Hematopoietic multipotent progenitor cell treated with erythropoietin and hydrocortisone succinate and interleukin-3 and kit ligand, for 15 days (in vitro differentiated cells): ENCODE results near the gene KRTAP10-12.
"Not testable (repeated sequence)": the region's sequence is repeated elsewhere in the genome, so short reads cannot be mapped to it uniquely, and the experiment has no call there.

Experiments used
- DNase-seq: peaks from one replicate; pipeline ENCODE4 v3.0.0-alpha.2; 2015; ENCODE audit warnings: low spot score

The KRTAP10-12 gene

DNA sequence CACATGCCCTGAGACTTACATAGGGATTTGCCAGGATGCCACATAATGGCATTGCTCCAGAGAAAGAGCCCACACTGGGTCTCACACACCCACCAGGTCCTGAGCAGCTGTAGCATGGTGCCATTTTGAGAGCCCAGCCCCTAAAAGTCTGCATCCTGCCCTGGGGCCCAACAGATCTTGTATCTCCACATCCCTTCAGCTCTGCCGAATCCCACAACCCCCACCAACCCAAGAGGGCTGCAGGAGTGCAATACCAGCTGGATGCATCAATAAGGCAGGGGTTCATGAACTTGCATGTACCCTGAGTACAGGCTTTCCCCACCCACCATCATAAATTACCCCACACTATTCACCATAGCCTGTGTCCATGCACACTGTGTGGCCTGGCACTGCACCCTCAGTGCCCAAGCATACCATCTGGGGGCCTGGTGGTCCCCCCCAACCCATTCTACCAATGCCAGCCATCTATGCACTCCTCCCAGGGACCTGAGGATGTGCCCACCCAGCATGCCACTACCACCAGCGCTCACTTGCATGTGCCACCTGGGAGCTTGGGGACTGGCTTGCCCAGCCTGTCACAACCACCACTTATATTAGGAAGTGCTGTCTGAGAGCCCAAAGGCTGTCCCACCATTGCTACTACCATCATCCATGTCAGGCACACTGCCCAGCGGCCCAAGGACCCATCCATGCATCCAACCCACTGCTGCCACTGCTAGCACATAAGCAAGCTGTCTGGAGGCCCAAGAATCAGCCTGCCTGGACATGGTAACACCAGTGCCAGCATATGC, 26.1 kb upstream of the KRTAP10-12 start:
- no peak for DNase-seq

DNA sequence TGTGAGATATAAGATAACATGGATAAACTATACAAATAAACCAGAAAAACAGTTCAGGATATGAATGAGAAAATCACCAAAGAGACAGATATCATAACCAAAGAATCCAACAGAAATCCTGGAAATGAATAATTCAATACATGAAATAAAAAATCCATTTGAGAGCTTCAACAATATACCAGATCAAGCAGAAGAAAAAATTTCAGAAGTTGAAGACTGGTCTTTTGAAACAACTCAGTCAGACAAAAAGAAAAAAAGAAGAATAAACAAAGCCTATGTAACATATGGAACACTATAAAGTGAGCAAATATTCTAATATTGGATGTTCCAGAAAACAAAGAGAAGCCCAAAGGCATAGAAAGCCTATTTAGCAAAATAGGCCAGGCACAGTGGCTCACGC, 25.1 kb upstream of the KRTAP10-12 start:
- DNase-seq = no peak

DNA sequence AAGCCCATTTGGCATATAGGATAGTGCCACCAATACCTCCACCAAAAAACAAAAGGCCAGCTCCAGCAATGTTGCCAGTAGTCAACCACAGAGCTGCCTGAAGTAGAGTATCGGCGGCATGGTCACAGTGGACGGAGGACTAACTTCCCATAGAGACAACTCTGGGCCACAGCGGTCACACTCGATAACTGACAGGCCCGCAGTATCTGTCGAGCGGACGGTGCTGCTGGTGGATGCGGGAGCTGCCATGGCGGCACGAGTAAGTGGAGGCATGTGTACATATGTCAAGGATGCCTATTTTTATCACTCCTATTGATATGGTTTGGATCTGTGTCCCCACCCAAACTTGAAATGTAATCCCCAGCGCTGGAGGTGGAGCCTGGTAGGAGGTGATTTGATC, 19.1 kb upstream of the KRTAP10-12 start:
- no peak for DNase-seq

DNA sequence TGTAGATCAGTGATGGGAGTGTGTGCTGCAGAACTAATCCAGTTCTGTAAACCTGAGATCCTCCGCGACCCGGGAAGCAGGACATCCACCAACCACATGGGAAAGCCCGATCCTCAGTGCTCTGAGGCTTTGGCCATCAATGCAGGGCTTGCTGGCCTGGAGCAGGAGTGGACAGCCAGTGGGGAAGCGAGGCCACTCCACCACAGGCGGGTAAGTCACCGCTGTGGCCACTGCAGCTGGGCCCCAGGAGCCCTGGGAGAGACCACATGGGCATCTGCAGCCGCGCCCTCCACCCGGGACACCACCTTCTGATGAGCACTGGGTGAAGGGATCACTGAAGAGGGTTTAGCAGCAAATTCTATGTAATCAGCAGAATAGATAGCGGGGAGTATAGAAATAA, 15.8 kb upstream of the KRTAP10-12 start:
- DNase-seq = no peak

DNA sequence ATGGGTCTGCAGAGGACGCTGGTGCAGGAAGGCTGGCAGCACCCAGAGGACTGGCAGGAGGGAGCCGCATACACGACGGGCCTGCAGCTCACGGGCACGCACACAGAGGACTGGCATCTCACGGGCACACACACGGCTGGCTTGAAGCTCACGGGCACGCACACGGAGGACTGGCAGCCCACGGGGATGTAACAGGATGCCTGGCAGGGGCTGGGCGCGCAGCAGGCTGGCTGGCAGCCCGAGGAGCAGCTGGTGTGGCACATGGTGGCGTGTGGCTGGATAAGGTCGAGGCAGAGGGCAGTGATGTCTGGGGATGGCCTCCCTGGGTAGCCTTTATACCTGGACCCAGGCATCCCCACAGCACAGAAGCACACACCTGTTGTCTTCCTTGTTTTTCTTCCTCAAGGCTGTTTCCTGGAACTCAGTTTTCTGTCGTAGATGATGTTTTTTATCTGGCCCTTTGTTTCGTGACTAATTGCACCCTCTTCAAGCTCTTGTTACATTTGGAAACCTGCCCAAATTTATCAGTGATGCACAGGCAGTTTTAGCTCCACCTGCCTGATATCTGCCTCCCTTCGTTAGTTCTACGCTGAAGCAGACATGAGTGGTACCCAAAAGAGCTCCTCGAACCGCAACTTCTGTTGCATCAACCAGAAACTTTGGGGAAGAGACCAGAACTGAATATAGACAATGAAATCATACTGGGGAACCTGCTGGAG, 15.0 kb upstream of the KRTAP10-12 start, which contains the start of gene KRTAP12-1:
KRTAP12-1 (minus strand) TSS at position 303 of the 719 bp plus-strand sequence; CDS start at position 263, 40 bp downstream.
- no peak for DNase-seq

DNA sequence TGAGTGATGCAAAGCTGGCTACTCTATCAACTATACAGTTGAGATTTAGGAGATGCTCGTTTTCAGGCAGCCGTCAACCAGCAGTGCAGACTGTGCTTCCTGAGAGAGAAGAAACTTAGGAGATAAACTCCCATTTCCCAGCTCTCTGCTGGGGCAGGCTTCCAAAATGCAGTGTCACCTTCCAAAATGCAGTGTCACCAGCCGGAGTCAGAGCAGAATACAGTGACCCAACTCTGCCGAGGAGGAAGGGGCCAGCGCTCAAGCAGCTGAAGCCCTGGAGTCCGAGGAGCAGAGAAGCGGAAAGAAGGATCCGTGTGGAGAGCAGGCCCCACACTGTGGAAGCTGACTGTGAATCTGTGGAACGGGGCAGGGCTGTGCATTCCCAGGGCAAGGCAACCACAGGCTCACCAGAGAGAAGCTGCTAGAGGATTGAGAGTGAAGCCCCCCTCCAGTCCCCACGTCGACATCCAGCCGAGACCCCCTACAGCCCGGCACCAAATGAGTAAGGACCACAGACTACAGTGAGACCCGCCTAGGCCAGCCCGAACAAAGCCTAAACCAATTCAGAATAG, 14.3 kb upstream of the KRTAP10-12 start:
- DNase-seq = no peak

DNA sequence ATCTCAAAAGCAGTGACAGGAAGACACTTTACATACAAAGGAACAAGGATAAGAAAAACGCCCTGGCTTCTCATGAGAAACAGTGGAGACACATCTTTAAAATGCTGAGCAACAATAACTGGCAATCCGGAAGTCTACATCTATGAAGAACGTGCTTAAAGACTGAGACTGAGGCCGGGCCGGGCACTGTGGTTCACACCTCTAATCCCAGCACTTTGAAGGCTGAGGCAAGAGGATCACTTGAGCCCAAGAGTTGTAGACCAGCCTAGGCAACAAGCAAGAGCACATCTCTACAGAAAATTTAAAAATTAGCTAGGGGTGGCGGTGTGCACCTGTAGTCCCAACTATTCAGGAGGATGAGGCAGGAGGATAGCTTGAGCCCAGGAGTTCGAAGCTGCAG, 12.9 kb upstream of the KRTAP10-12 start:
- no peak for DNase-seq

DNA sequence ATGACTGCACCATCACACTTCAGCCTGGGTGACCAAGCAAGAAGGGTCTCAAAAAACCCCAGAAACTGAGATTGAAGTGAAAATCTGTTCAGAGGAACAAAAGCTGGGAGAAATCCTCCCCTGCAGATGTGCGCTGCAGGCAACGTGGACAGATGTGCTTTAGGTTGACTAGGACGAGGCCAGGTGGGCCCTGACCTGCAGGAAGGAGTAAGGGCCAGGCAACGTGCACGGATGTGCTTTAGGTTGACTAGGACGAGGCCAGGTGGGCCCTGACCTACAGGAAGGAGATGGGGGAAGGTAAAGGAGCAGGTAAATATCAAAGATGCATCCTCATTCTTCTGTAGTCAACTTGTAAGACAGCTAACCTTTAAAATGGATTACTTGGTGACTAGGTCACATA, 12.5 kb upstream of the KRTAP10-12 start:
- DNase-seq = no peak

DNA sequence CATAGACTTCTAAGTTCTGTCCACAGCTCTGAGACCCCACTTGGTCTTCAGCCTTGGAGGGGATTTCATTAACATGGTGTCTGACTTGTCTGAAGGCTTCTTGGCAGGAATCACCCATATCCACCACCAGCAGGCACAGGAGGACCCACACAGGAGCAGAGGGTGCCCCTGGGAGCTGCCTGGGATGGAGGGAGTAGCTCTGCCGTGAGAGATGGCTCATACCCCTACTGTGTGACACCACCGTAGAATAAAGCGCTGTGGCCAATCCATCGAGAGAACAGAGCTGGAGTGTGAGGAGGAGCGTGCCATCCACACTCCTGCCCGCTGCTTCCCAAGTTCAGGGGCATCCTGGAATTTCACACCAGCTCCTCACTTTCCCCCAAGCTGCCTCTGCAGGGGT, 11.9 kb upstream of the KRTAP10-12 start:
- not testable (repeated sequence) for DNase-seq

DNA sequence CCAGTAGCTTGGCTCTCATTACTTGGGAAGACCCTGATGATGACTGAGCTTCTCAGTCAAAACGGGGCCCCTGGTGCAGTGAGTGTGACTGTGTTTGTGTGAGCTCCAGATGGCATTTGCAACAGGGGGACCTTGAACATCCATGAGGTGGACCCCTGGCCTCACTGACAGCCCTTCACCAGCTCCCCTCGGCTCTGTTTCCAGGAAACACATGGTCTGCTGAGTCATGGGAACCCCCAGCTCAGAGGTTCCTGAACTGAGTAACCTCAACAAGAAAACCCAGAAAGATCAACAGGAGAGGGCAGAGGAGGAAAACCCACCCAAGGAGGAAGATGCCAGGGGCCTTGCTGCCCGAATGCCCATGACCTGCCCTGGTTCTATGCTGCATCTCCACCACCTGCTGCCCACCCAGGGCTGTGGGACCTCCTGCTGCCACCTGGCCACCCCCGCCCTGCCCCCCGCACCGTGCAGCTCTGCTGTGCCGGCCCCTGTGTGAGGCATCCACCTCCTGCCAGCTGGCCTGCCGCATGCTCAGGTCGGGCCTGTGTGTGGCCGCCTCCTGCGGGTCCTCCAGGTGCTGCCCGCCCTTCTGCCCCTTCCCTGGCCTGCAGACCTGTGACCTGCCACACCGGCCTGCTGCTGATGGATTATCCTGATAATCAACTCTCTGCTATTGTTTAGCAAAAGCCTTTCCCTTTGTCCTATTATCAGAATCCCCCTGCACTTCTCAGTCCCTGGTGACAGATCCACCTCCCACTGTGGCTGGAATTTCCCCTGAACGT, 10.8 kb upstream of the KRTAP10-12 start:
- no peak for DNase-seq

DNA sequence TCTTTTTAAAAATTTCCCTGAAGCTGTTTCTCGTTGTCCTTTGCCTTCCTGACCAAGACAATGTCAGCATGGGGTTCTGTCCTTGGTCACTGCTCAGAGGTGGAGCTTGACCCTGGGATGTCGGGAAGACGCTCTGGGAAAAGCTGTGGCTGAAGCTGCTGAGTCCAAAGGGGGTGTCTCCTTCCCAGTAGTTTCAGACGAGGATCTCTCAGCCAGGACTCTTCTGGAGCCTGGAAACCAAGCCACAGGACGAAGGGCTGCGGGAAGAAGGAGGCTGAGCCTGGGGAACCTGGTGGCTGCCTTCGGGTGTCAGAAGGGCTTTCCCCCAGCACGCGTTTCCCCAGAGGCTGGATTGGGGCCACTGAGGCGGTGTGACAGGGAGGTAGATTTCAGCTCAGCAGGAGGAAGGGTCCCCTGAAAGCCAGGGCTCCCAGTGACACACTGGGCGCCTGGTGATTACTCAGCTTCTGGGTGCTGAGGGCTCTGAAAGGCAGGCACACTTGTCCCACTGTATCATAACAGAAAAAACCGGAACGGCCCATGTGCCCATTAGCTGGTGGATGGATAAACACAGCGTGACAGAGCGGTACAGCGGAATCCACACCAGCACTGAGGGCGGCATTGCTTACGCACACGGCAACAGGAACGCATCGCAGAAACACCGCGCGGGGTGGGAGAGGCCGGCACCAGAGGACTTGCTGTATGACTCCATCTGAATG, 10.0 kb upstream of the KRTAP10-12 start:
- no peak for DNase-seq

DNA sequence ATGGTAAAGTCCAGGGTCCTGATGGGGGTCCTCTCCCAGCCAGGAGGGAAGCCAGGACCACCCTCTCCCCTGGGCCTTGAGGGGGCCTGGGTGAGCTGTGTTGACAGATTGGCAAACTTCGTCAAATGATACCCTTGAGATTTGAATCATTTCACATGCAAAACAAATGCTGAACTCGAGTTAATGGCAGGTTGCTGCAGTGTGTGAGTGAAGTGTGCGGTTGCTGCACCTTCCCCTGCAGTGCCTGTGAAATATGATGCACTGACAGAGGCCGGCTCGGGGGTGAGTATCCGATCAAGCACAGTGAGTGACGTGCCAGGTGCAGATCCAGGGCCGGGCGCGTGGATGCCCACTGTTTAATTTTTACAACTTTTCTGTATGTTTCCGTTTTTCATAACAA, 9.3 kb upstream of the KRTAP10-12 start:
- DNase-seq = no peak

DNA sequence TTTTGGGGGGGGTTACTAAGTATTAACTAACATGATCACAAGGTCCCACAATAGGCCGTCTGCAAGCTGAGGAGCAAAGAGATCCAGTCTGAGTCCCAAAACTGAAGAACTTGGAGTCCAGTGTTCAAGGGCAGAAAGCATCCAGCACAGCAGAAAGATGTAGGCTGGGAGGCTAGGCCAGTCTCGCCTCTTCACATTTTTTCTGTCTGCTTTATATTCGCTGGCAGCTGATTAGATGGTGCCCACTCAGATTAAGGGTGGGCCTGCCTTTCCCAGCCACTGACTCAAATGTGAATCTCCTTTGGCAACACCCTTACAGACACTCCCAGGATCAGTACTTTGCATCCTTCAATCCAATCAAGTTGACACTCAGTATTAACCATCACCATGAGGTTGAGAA, 7.2 kb upstream of the KRTAP10-12 start:
- DNase-seq = not testable (repeated sequence)

DNA sequence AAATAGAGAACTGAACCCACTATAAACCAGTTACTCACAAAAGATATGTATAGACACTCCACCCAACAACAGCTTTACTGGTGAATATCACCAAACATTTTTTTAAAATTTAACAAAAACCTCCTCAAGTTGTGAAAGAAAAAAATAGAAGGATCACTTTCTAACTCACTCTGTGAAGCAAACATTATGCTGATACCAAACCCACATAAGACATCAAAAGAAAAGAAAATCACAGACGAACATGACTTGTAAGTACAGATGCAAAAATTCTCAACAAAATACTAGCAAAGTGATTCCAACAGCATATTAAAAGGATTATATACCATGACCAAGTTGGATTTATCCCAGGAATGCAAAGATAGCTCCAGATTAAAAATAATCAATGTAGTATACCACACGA, 5.3 kb upstream of the KRTAP10-12 start:
- no peak for DNase-seq

DNA sequence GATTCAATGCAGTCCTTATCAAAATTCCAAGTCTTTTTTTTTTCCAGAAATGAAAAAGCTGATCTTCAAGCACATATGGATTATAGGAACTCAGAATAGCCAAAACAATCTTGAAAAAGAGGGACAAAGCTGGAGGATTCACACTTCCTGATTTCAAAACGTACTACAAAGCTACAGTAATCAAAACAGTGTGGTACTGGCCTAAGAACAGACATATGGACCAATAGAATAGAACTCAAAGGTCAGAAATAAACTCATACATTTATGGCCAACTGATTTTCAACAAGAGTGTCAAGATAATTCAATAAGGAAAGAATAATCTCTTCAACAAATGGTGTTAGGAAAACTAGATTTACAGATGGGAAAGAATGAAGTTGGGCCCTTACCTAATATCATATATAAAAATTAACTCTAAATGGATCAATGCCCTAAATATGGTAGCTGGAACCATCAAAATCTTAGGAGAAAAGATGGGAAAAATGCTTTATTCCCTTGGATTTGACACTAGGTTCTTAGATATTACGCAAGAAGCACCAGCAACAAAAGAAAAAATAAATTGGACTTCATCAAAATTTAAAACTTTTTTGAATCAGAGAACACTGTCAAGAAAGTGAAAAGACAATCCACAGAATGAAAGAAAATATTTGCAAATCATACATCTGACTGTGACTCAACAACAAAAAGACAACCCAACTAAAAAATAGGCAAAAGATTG, 4.0 kb upstream of the KRTAP10-12 start:
- no peak for DNase-seq

DNA sequence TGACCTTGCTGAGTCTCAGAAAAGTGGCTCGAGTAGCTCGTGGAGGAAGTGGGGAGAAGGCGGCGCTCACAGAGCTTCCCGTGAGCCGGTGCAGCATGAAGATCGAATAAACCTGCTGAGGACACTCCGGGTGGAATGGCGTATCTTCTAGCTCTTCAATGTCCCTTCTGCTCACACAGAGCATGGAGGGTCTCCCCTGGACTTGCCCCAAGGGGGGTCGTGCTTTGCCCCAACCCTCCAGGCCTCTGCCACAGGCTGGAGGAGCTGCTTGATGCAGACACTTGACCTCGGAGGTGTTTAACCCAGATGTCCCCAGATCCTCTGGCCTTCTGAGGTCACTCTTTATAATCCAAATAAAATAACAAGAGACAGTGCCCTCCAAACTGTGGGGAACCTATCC, 2.2 kb upstream of the KRTAP10-12 start:
- no peak for DNase-seq

DNA sequence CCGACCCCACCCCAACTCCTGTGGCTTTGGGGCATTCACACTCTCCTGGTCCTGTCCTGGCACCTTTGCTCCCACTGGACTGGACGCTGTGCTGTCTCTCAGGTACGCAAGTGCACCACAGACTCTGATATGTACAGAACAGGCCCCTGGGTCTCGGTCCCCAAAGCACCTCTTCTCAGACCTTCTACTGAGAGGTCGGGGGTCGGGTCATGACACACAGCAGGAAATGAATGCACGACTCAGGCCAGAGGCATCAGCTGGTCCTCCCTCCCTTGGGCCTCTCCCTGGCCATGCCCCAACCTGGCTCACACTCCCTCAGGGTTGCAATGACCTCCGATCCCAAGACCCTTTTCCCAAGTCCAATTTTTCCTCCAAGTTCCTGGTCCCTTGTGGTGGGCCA, 1.8 kb upstream of the KRTAP10-12 start:
- no peak for DNase-seq

DNA sequence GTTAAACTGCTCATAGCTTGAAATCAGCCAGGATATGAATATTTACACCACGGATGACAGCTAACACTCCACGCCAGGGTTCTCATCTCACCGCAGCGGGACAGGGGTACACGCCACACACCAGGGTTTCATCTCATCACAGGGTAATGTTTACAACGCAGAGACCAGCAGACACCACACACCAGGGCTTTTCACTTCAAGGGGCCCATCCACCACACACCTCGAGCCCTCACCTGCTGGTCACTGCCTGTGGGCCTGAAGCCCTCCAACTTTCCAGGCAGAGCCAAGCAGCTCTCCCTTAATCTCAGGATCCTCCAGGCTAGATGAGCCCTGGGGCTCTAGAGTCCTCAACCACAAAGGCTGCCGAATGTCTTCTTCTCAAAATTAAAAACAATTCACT, 1.3 kb upstream of the KRTAP10-12 start:
- no peak for DNase-seq

DNA sequence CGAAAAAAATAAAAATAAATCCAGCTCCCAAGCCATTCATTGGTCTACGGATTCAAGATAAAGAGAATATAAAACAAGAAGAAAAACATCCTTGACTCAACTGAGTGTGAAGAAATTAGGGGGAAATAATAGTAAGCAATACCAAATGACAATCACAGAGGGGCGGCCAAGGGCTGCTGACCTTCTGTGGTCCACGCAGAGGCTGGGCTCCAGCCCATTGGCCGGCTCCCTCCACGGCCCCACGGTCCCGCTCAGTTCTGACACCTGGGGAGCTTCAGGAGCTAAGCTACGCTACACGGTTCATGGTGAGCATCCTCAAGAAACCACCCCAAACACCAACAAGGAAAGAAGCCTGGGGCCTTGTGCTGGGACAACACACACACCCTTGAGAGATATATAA, 400 bp upstream of the KRTAP10-12 start:
- no peak for DNase-seq

DNA sequence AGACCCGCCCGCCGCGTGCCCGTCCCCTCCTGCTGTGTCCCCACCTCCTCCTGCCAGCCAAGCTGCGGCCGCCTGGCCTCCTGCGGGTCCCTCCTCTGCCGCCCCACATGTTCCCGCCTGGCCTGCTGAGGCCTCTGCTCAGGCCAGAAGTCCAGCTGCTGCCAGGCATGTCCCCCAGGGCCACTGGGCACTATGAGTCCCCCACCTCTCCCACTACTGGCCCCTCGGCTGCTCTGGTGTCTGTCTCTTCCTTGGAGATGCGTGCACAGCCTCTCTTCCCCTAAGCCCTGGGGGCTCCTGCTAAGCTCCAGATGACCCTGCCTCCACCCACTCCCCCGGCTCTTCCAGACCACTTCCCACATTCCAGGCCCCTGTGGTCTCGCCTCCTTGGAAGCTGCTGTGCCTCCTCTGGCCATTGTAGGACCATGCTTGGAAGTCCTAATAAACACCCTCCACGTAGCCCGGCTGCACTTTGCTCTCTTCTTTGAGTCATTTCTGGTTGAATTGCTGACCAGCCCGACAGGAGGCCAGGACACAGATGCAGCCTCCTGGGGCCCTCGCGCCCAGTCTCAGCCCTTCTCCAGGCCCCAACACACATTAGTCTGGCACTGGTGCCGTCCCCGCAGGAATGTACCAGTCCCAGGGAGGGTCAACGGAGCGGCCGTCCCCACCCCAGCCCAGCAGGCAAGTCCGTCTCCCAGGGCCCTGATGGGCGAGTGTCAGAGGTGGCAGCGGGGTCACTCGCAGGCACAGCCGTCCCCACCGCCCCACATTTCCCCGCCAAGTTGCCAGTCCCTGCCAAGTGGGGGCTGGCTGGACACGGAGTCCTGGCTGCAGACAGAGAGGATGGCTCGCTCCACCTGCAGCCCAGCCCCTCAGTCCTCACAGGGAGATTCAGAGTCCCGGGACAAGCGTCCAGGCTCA, 1.1 kb downstream of the KRTAP10-12 start:
- DNase-seq = no peak
